T-helper 2 cell (primary cell): Measurements from ENCODE around the gene DNAJB6.
"Not testable (repeated sequence)": the region's sequence is repeated elsewhere in the genome, so short reads cannot be mapped to it uniquely, and the experiment has no call there.

Source experiments
- DNase-seq, 5 experiments: peaks; one replicate each; pipeline versions ENCODE4 v3.0.0 to v3.0.0-alpha.2; 2012 to 2022

The DNAJB6 gene

GRCh38 chr7:157444011-157444842 is 107.4 kb downstream of the DNAJB6 start:
- DNase-seq, result no peak

- no peak for DNase-seq
These were observed 108.0 kb downstream of the DNAJB6 start for GRCh38 chr7:157444843-157445135.

GRCh38 chr7:157445246-157445955 is 108.6 kb downstream of the DNAJB6 start:
- DNase-seq, result no peak

GRCh38 chr7:157445956-157446295 is 109.1 kb downstream of the DNAJB6 start:
- no peak for DNase-seq

- no peak for DNase-seq
These were observed 109.5 kb downstream of the DNAJB6 start for GRCh38 chr7:157446322-157446721.

GRCh38 chr7:157454003-157454402 is 117.2 kb downstream of the DNAJB6 start:
- not testable (repeated sequence) for DNase-seq

GRCh38 chr7:157457355-157458253 is 120.8 kb downstream of the DNAJB6 start:
- DNase-seq, result no peak

- DNase-seq, result no peak
These were observed 121.4 kb downstream of the DNAJB6 start for GRCh38 chr7:157458254-157458633.

- DNase-seq, result no peak
These were observed 123.2 kb downstream of the DNAJB6 start for GRCh38 chr7:157459966-157460365.

- no peak for DNase-seq
These were observed 123.9 kb downstream of the DNAJB6 start for GRCh38 chr7:157460721-157461120.

- DNase-seq, result no peak
These were observed 125.0 kb downstream of the DNAJB6 start for GRCh38 chr7:157461573-157462418.

- no peak for DNase-seq
These were observed 125.6 kb downstream of the DNAJB6 start for GRCh38 chr7:157462419-157462771.

- DNase-seq, result peak in 1 of 5 experiments; percentile 64
These were observed 126.0 kb downstream of the DNAJB6 start for GRCh38 chr7:157462840-157463239.

GRCh38 chr7:157463245-157463644 is 126.4 kb downstream of the DNAJB6 start:
- no peak for DNase-seq

- no peak for DNase-seq
These were observed 127.5 kb downstream of the DNAJB6 start for GRCh38 chr7:157464111-157464970.

GRCh38 chr7:157464971-157465886 is 128.4 kb downstream of the DNAJB6 start:
- DNase-seq, result no peak

GRCh38 chr7:157465891-157466866 is 129.4 kb downstream of the DNAJB6 start:
- DNase-seq, result no peak

- no peak for DNase-seq
These were observed 130.1 kb downstream of the DNAJB6 start for GRCh38 chr7:157466867-157467261.
